ENCODE results near the gene MAGEB10.
"Not testable (repeated sequence)": the region's sequence is repeated elsewhere in the genome, so short reads cannot be mapped to it uniquely, and the experiment has no call there.

The MAGEB10 gene, protein sequence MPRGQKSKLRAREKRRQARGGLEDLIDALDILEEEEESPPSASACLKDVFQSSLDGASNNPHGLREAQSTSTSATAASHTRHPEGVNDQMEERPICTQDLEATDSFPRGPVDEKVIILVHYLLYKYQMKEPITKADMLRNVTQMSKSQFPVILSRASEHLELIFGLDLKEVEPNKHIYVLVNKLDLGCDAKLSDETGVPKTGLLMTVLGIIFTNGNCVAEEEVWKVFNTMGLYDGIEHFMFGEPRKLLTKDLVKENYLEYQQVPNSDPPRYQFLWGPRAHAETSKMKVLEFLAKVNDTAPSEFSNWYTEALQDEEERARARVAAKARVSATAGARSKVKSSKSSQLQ

DNA sequence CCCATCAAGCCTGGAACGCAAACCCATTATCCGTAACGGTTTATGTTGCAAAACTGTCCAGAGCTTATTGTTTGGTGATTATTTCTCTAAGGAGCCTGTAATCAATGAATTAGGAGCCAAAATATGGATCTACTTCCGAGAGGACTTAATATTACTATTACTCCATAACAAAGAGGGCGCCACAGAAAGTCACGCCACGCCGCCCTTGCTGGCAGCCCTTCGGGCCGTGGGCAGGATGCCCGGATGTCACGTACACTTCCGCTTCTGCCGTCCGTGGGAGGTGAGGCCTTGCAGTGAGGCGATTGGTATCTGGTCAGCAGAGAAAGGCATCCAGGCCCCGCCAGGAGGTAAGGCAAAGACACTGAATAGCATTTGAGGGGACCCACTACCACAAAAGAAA is at the start of gene MAGEB10:
MAGEB10 (plus strand) TSS at position 301 of the 400 bp plus-strand sequence. CDS start 13,317 bp downstream, outside the sequence.
- no peak for FAIRE-seq

DNA sequence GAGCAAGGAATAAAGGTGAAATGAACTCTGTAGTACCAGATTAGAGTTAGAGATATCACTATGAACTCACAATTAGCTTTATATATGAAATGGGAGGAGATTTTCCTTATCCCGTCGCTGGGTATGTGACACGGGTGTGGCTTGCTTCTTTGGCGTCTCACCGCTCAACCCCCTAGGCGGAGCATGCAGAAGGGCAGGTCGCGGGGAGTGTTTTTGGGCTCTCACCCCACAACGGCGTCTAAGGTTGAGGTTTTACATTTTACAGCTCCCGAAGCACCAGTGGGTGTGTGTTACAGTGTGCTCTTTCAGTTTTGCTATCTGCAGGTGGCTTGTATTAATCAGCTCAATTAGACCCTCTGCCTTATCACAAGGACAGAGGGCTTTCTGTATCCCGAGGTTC is 42.1 kb upstream of the MAGEB10 start:
- FAIRE-seq = no peak

DNA sequence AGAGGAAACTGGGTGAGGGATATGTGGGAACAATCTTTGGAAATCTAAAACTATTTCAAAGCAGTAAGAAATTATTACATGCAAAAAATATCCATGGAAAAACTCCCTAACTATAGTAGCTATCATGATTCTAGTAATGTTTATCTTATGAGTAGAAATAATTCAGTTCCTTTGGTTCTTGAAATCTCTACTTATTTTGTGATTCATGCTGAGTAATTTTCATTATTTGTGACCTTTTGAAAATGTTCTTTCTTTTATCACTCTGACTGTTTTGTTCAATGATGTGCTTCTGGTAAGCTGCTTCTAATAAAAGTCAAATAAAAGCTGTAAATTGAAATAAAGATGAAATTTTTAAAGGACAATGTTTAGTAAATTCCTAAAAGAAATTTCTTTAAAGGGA is 40.4 kb upstream of the MAGEB10 start:
- no peak for FAIRE-seq

DNA sequence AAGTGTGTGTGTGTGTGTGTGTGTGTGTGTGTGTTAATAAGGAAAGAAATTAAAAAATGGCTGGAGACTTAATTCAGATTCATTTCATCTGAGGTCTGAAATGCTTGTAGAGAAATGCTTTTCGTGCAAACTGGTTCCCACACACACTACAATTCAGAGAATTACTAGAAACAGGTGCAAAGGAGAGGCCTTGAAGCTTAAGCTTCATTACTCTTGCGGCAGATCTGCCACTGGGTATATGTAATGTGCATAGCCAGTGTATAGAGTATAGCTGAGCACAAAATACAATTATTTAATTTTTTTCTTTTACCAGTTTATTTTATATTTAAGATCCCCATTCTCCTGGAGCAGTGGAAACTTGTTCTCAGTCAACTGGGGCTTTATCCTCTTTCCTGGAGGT is 31.8 kb upstream of the MAGEB10 start:
- no peak for FAIRE-seq

DNA sequence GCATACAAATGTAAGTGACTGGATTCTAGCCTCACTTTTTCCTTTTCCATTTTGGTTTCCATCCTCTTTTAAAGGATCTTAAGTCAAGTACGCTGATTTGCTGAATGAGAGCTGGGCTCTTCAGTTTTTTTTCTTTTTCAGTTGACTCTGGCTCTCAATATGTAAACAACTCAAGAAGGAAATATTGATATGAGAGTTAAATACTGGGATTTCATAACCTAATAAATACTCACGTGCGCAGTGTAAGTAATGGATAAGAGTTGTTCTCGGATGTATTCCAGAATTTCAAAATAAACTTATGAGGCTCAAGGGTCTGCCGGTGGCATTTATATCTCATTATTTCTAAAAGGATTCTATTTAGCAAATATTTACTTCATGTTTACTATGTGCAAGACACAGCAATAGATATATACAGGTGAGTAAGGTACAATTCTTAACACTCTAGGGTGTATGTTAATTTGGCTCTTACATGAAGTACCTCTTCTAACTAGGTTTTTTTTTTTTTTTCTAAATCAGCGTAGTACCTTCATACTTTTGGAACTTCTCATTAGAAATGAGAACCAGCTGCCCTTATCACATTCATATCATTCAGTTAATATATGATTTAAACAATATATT is 11.0 kb upstream of the MAGEB10 start:
- FAIRE-seq = no peak

DNA sequence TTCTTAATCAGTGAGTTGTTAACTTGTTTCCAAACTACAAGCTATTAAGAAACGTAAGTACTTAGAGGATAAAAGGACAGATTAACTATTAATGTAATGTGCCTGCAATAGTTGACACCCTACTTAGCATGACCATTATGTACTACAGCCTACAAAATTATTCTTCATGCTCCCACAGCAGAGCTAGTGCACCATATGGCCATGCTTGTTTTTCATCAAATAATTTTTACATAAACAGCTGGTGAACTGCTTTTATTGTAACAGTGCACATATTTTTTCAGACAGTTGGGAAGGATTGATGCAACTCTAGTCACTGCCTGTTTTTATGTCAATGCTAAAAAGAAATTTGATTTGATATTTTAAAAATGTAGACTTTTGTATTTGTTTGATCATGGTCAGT is 10.2 kb upstream of the MAGEB10 start:
- no peak for FAIRE-seq

DNA sequence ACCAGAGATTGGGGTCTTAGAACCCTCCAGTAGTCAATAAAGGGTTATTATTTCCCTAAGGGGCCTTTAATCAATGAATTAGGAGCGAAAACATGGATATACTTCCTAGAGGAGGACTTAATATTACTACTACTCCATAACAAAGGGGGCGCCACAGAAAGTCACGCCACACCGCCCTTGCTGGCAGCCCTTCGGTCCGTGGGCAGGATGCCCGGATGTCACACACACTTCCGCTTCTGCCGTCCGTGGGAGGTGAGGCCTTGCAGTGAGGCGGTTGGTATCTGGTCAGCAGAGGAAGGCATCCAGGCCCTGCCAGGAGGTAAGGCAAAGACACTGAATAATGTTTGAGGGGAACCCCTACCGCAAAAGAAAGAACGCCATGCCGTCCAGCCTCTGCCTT is 436 bp downstream of the MAGEB10 start:
- FAIRE-seq = no peak

DNA sequence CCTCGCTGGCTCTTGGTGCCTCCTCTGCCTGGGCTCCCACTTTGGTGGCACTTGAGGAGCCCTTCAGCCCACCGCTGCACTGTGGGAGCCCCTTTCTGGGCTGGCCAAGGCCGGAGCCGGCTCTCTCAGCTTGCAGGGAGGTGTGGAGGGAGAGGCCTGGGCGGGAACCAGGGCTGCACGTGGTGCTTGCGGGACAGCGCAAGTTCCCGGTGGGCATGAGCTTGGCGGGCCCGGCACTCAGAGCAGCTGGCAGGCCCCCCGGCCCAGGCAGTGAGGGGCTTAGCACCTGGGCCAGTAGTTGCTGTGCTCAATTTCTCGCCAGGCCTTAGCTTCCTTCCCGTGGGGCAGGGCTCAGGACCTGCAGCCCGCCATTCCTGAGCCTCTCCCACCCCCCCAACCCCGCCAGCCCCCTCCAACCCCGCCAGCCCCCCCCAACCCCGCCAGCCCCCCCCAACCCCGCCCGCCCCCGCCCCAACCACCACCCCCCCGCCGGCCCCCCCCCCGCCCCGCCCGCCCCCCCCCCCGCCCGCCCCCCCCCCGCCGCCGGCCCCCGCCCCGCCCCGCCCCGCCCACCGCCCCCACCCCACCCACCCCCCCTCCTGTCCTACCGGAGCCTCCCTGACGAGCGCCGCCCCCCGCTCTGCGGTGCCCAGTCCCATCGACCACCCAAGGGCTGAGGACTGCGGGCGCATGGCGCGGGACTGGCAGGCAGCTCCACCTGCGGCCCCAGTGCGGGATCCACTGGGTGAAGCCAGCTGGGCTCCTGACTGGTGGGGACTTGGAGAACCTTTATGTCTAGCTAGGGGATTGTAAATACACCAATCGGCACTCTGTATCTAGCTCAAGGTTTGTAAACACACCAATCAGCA is 1.4 kb downstream of the MAGEB10 start:
- FAIRE-seq = not testable (repeated sequence)

DNA sequence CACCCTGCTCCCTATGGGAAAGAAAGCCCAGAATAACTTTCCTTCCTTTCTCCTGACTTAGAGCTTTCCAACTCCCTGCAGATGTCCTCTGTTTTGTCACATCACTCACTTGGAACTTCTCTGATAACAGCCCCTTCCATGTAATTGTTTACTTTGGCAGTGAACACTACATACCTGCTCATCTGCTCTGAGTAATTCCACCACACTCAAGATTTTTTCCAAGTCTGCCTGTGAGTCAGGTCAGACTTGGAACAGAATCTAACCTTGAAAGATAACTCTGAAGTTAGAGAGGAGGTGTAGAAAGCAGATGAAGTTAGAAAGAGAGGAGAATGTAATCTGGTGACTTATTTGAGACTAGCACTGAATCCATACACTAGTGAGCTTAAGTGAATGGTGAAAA is 7.4 kb downstream of the MAGEB10 start:
- FAIRE-seq = no peak

DNA sequence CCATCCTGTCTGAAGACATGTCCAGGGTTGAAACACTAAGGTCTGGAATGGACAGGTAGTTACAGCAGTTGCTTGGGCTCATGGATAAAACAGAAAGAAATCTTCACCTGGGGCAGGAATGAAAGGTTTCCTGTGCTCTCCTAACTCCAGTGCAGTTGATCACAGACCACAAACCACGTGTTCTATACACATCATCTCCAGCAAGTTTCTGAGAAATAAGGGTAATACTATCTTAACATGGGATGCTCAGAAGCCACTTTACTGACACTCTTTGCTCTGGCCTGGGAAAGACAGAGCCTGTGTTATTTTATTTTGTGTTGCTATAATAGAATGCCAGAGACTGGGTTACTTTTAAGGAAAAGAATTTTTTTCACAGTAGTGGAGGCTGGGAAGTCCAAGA is 16.0 kb downstream of the MAGEB10 start:
- FAIRE-seq = no peak

DNA sequence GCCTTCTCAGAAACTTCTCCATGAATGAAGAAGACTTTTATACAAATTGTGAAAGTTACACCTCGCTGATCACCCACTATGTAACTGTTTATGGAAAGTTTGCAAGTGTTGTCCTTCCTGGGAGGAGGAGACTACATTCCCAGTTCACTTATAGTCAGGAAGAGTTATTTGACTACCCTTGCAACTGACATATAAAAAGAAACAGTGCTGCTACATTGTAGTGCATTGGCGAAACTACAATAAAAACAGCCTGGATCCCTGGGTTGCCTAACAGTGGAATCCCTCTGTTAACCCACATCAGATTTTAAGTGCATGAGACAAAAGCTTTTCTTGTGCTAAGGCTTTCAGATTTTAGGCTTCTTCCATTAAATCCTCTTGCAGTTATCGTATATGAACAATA is 30.4 kb downstream of the MAGEB10 start:
- no peak for FAIRE-seq

DNA sequence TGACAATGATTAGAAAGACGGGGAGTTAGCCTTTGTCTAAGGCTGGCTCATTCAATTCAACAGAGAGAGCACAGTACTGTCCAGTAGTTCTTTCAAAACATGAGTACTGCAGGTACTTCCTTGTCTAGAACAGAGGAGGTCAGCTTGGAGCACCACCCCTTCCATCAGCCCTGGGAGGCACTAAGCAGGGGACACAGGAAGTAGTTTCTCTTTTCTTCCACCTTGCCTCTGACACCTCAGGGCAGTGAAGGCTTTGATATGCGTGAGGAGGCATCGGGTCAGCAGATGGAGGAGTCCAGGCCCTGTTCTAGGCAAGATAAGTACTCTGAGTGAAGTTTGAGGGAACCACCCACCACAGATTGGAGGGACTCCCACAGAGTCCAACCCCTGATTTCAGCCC is 33.1 kb downstream of the MAGEB10 start:
- FAIRE-seq = no peak

DNA sequence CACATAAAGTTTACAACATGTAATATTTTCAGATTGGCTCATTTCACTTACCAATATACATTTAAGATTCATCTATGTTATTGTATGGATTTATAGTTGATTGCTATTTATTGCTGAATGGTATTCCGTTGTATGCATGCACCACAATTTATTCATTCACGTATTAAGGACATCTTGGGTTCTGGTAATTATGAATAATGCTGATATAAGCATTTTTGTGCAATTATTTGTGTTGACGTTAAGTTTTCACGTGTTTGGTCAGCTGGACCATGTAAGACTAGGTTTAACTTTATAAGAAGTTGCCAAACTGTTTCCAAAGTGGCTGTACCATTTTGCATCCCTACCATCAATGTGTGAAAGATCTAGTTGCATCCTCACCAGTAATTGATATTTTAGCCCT is 35.1 kb downstream of the MAGEB10 start:
- no peak for FAIRE-seq

DNA sequence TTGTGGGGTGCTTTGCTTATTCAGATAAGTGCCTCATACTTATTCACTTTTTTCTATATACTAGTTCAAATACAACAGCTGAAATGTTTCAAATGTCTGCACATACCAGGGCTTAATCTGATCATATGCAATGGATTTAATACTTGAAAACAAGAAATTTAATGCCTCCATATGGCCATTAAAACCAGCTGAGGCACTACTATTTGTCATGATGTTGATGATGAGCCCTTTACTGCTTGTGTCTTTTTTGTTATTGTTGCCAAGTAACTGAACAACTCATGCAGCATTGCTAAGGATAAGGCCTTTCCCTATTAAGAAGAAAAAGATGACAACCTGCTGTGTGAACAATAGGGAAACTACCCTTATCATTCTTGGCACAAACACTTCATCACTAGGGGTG is 52.5 kb downstream of the MAGEB10 start:
- FAIRE-seq = no peak

DNA sequence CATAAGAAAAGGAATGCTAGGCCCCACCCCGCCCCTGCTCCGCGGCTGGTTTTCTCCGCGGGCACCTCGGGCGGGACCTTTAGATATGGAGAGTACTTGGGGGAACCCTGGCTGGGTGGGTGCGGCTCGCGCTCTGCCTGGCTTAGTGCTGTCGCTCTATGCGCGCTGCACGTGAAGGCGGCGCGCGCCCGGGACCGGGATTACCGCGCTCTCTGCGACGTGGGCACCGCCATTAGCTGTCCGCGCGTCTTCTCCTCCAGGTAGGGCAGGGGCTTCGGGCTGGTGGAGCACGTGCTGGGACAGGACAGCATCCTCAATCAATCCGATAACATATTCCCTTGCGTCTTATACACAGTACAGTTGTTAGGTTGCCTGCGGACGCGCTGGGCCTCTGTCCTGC is 56.0 kb downstream of the MAGEB10 start:
- no peak for FAIRE-seq
